Ovary (tissue), 9 donors: Measurements from ENCODE around the gene HPSE2. TPM values are rescaled to one million over a fixed set of nuclear protein-coding genes. Genes with fewer than 3 reads are reported as not detected.

ENCODE experiments used
- DNase-seq, 5 donors: peaks; one replicate each; pipeline ENCODE4 v3.0.0-alpha.2; 2019 to 2020
- H3K27ac ChIP-seq, 2 donors: fragments of 200-600 bp; one replicate each; pipeline versions ENCODE4 v1.5.1 to v1.8.0; 2019 to 2022
- H3K27me3 ChIP-seq: fragments of 200-600 bp; one replicate; pipeline ENCODE4 v1.8.0; 2022
- H3K36me3 ChIP-seq: fragments of 200-600 bp; sonication (generic); one replicate; pipeline ENCODE4 v1.5.1; 2019
- H3K4me1 ChIP-seq: one replicate; pipeline ENCODE4 v1.8.1; 2013; ENCODE audit warnings: mild to moderate bottlenecking, moderate library complexity; ENCODE audit not compliant: insufficient read depth
- H3K4me3 ChIP-seq: fragments of 200-600 bp; sonication (generic); one replicate; pipeline ENCODE4 v1.5.1; 2017
- H3K9me3 ChIP-seq, 2 donors: fragments of 200-600 bp in 1 of 2; sonication (generic) in 1 of 2; one replicate each; pipeline versions ENCODE4 v1.5.1 to v1.8.1; 2013 to 2019; ENCODE audit warnings: mild to moderate bottlenecking in 1 of 2, moderate library complexity in 1 of 2
- EP300 ChIP-seq: sonication (generic); formaldehyde crosslinking; IDR thresholded peaks from one replicate; pipeline ENCODE4 v1.6.1; 2017; ENCODE audit warnings: antibody characterized with exemption
- POLR2A ChIP-seq: fragments of 450-650 bp; IDR thresholded peaks from one replicate; pipeline ENCODE4 v1.6.1; 2017; ENCODE audit warnings: antibody characterized with exemption, mild to moderate bottlenecking, moderate library complexity
- WGBS, 3 donors: extraction: QIAGEN DNeasy Blood & Tissue Kit in 1 of 3; methylation state at CpG; one replicate each; pipeline versions ENCODE4 v1.1.5 to v1.1.7; 2013 to 2017; 5-methylcytosine and 5-hydroxymethylcytosine counted together
- intact Hi-C, 4 donors: fragments of 100-400 bp; cut with DNase I; formaldehyde crosslinking; loops; one replicate each; pipeline versions ENCODE4 v1.11.0 to v1.15.1; 2022 to 2023
- polyA plus RNA-seq, 2 donors: library from polyadenylated mRNA; stranded (reverse); fragments of 200-250 nt in 1 of 2; fragments of 350-450 nt in 1 of 2; fragmentation: Illumina TruSeq in 1 of 2; extraction: RNeasy Lipid Tissue Mini Kit (QIAGEN cat#74804) in 1 of 2; gene quantifications; one replicate each; pipeline ENCODE4 v1.2.3, GENCODE V29; 2013 to 2014
- total RNA-seq, 7 donors: library from RNA; depleted of rRNA in 2 of 7; stranded (reverse); fragments of >200 nt in 2 of 7; fragmentation: NEBNext Ultra II Directional in 3 of 7; extraction: Animal tissue kit (Norgen Biotek cat#: 25700) in 3 of 7; gene quantifications; one replicate each; pipeline versions ENCODE4 v1.1.0 to v1.2.4, GENCODE V29; 2016 to 2023
- TF ChIP-seq, protein P1 (sequence below), 3 donors: fragments of 450-650 bp in 2 of 3; fragments of 200-600 bp in 1 of 3; IDR thresholded peaks; one replicate each; pipeline versions ENCODE4 v1.5.1 to v1.8.0; 2016 to 2022; ENCODE audit warnings: antibody characterized with exemption in 3 of 3, mild to moderate bottlenecking in 1 of 3
- donor health status: DM: no; HTN: no; CAD: no; lungs with moderate emphysema.
- donor health status: DM: no; HTN: no; CAD: no.
- donor health status: Bipolar disorder and iron deficiency.
- donor health status: DM: yes; HTN: yes; CAD: no.
- donor health status: DM: no; HTN: no; CAD: no.
- donor health status: DM: yes; HTN: yes; CAD: no.

HPSE2 gene
- total and polyA plus RNA-seq, 9 donors: 0.07 to 1.2 (median 0.12) TPM; not detected in 4

DNA sequence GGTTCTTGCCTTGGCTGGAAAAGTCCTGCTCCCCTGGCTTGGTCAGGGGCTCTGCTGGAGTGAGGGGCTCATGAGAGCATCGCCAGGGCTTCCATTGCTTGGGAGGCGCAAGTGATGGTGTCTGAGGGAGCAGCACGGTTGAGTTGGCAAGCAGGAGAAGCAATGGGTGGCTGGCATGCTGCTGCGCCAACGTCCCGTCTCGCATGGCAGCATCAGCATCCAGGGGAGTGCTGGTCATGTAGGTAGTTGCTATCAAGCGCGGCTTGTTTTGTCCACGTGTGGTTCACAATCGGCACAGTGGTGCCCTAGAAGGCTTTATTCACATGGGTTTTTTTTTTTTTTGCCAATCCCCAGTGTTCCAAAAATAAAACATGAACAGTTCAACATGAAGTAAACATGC is 824.5 kb downstream of the HPSE2 start:
- Histone ChIP-seq H3K4me3 (no peak overlapping the region), H3K27me3 (no peaks in the 10 kb centered on the region), H3K4me1 (peaks cover 19% of the 10 kb centered on the region), H3K36me3 (no peaks in the 10 kb centered on the region), H3K27ac (no peak overlapping the region), H3K9me3 (no peaks in the 10 kb centered on the region)
- TF ChIP-seq, protein P1, sequence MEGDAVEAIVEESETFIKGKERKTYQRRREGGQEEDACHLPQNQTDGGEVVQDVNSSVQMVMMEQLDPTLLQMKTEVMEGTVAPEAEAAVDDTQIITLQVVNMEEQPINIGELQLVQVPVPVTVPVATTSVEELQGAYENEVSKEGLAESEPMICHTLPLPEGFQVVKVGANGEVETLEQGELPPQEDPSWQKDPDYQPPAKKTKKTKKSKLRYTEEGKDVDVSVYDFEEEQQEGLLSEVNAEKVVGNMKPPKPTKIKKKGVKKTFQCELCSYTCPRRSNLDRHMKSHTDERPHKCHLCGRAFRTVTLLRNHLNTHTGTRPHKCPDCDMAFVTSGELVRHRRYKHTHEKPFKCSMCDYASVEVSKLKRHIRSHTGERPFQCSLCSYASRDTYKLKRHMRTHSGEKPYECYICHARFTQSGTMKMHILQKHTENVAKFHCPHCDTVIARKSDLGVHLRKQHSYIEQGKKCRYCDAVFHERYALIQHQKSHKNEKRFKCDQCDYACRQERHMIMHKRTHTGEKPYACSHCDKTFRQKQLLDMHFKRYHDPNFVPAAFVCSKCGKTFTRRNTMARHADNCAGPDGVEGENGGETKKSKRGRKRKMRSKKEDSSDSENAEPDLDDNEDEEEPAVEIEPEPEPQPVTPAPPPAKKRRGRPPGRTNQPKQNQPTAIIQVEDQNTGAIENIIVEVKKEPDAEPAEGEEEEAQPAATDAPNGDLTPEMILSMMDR (IDR thresholded peaks at IDR 0.05): no peak
- WGBS, 3 donors: 74 to 85% (median 78%) methylated on average over 11 of the region's 11 CpGs
- DNase-seq: no peak
- intact Hi-C loops: no loop called here

DNA sequence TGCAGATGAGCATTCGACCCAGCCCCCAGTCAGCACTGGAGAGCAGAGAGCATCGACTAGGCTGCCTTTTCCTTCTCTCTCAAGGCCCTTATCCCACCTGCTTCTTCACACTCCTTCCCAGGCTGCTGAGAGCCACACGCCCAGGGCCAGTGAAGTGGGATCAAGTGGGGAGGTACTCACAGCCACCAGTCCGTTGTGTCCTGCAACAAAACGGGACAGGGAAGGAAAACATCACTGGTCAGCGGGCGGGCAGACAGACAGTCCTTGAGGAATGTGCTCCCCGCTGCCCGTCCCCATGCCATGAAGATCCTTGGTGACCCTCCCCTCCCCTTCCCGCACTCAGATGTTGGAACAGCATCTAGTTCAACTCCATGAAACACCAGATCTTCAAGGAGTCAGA is 824.9 kb downstream of the HPSE2 start:
- H3K9me3 ChIP-seq: no peaks in the 10 kb centered on the region
- TF ChIP-seq POLR2A: no peak
- H3K4me1 ChIP-seq: peaks cover 19% of the 10 kb centered on the region
- H3K27ac ChIP-seq: no peak overlapping the region
- WGBS, 3 donors: 76 to 83% (median 78%) methylated on average over 10 of the region's 10 CpGs
- intact Hi-C loops: no loop called here
- H3K4me3 ChIP-seq: no peak overlapping the region
- DNase-seq: no peak
- H3K36me3 ChIP-seq: no peaks in the 10 kb centered on the region
- no peaks in the 10 kb centered on the region for H3K27me3 ChIP-seq

GRCh38 chr10:98410135-98410743 is 825.4 kb downstream of the HPSE2 start:
- Histone ChIP-seq H3K4me3 (no peak overlapping the region), H3K4me1 (peaks cover 16% of the 10 kb centered on the region), H3K36me3 (no peaks in the 10 kb centered on the region), H3K27me3 (no peaks in the 10 kb centered on the region), H3K27ac (no peak overlapping the region), H3K9me3 (no peaks in the 10 kb centered on the region)
- WGBS, 3 donors: 81 to 99% (median 81%) methylated on average over 3 to 4 of the region's 4 CpGs
- intact Hi-C loops: no loop called here
- TF ChIP-seq POLR2A (no peak), EP300 (no peak)
- TF ChIP-seq, protein P1 (IDR thresholded peaks at IDR 0.05): no peak
- DNase-seq: no peak

DNA sequence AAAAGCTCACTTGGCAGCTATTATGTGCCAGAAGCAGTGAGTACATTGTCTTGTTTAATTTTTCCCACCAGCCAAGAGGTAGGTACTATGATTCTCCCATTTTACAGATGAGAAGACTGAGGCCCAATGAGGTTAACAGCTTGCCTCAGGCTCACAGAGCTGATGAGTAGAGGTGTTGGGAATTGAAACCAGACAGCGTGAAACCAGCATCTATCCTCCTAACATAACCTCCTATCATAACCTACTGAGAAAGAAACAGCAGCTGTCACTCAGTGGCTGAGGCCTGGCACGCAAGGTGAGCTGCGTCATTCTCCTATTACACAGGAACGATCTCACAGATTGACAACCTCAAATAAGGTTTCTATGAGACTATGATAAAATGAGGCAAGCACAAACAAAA is 826.9 kb downstream of the HPSE2 start:
- Histone ChIP-seq H3K27ac (no peak overlapping the region), H3K4me1 (peaks cover 11% of the 10 kb centered on the region), H3K4me3 (no peak overlapping the region), H3K36me3 (no peaks in the 10 kb centered on the region), H3K9me3 (no peaks in the 10 kb centered on the region), H3K27me3 (no peaks in the 10 kb centered on the region)
- TF ChIP-seq, protein P1 (IDR thresholded peaks at IDR 0.05): no peak
- TF ChIP-seq EP300 (no peak), POLR2A (no peak)
- intact Hi-C loops: no loop called here
- no peak for DNase-seq
- 91 to 95% (median 95%) methylated on average over 4 of the region's 4 CpGs for WGBS, 3 donors

DNA sequence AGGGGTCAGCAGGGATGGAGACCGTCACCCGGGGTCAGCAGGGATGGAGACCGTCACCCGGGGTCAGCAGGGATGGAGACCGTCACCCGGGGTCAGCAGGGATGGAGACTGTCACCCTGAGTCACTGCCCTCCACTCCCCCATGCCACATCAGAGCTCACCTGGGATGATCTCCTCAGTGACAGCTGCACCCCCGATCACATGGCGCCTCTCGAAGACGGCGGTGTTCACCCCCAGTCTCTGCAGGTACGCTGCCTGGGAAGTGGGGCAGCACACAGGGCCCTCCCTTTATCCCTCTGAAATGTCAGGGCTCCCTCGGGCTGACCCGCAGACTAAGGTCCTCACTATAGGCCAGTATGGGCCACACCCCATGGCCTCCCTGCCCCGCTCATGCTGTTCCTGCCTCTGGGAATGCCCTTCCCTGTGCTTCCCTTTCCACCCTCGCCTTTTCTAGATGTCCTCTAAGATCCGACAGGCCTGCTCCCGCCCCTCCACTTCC is 827.9 kb downstream of the HPSE2 start:
- Histone ChIP-seq H3K4me3 (no peak overlapping the region), H3K27me3 (no peaks in the 10 kb centered on the region), H3K9me3 (no peaks in the 10 kb centered on the region), H3K4me1 (peaks cover 11% of the 10 kb centered on the region), H3K36me3 (no peaks in the 10 kb centered on the region), H3K27ac (no peak overlapping the region)
- 89 to 95% (median 90%) methylated on average over 17 to 18 of the region's 18 CpGs for WGBS, 3 donors
- intact Hi-C loops: no loop called here
- no peak for TF ChIP-seq POLR2A
- TF ChIP-seq, protein P1 (IDR thresholded peaks at IDR 0.05): no peak
- TF ChIP-seq EP300: no peak
- DNase-seq: no peak
